Caco-2 (cell line): ENCODE results near the gene METTL15. TPM values are rescaled to one million over a fixed set of nuclear protein-coding genes. Genes with fewer than 3 reads are reported as not detected.

Experiments
- BruUV-seq: library from RNA; stranded (reverse); fragments of 400-500 nt; replicated peaks from 2 replicates; lab custom pipeline; 2021; lab: Mats Ljungman, UMichigan
- CTCF ChIA-PET: fragments of 300-600 bp; sonication (Branson Sonifier 250); formaldehyde crosslinking; loops from one replicate; lab custom pipeline; 2022; ENCODE audit warnings: antibody characterized with exemption; lab: Charles Lee
- POLR2A ChIA-PET: fragments of 300-600 bp; sonication (Branson Sonifier 250); formaldehyde crosslinking; loops from one replicate; lab custom pipeline; 2022; ENCODE audit warnings: antibody characterized with exemption; lab: Charles Lee
- DNase-seq, 2 experiments: peaks; one replicate each; pipeline versions ENCODE4 v3.0.0 to v3.0.0-alpha.2; 2020 to 2022
- H3K27me3 ChIP-seq: replicated peaks from 2 replicates; pipeline ENCODE4 v1.6.0; 2011; ENCODE audit warnings: low read length; ENCODE audit not compliant: control insufficient read depth, insufficient read depth
- H3K36me3 ChIP-seq: 2 replicates; pipeline ENCODE4 v1.5.1; 2011; ENCODE audit warnings: low read length; ENCODE audit not compliant: control insufficient read depth, insufficient read depth
- H3K4me1 ChIP-seq: fragments of 250-450 bp; sonication (Bioruptor Pico); 2 replicates; pipeline ENCODE4 v1.5.1; 2020; ENCODE audit warnings: mild to moderate bottlenecking
- H3K4me3 ChIP-seq: 2 replicates; pipeline ENCODE4 v1.5.1; 2011; ENCODE audit warnings: low read depth, mild to moderate bottlenecking, control low read depth, low read length
- H3K9me3 ChIP-seq: fragments of 250-450 bp; sonication (Bioruptor Pico); 2 replicates; pipeline ENCODE4 v1.5.1; 2020; ENCODE audit warnings: mild to moderate bottlenecking, moderate library complexity
- H3K27ac Mint-ChIP-seq: one replicate; pipeline ENCODE4 v1.8.0; 2022; ENCODE audit warnings: mixed read lengths; ENCODE audit not compliant: unreplicated experiment
- H3K27me3 Mint-ChIP-seq: one replicate; pipeline ENCODE4 v1.8.0; 2022; ENCODE audit warnings: mixed read lengths; ENCODE audit not compliant: insufficient read depth, unreplicated experiment
- H3K36me3 Mint-ChIP-seq: one replicate; pipeline ENCODE4 v1.8.0; 2022; ENCODE audit warnings: mild to moderate bottlenecking, mixed read lengths; ENCODE audit not compliant: insufficient read depth, unreplicated experiment
- H3K4me1 Mint-ChIP-seq: one replicate; pipeline ENCODE4 v1.8.0; 2022; ENCODE audit warnings: low read depth, mixed read lengths; ENCODE audit not compliant: unreplicated experiment
- H3K4me3 Mint-ChIP-seq: one replicate; pipeline ENCODE4 v1.8.0; 2022; ENCODE audit warnings: mild to moderate bottlenecking, moderate library complexity, mixed read lengths; ENCODE audit not compliant: unreplicated experiment
- H3K9me3 Mint-ChIP-seq: one replicate; pipeline ENCODE4 v1.8.0; 2022; ENCODE audit warnings: mixed read lengths; ENCODE audit not compliant: unreplicated experiment
- intact Hi-C: fragments of 100-400 bp; cut with micrococcal nuclease; formaldehyde crosslinking; loops from one replicate; pipeline ENCODE4 v1.10.0; 2022; ENCODE audit not compliant: unreplicated experiment
- total RNA-seq: library from RNA; stranded (reverse); gene quantifications from 2 replicates; pipeline ENCODE4 v1.2.3, GENCODE V29; 2022
- TF ChIP-seq, protein P1 (sequence below), 2 experiments: fragments of 200-600 bp in 1 of 2; IDR thresholded peaks; 1 replicate in 1 of 2; 2 replicates in 1 of 2; pipeline versions ENCODE4 v1.5.1 to v1.8.0; 2011 to 2022; ENCODE audit warnings: antibody characterized with exemption in 1 of 2, control low read depth in 1 of 2, inconsistent platforms in 1 of 2, low read depth in 1 of 2, low read length in 1 of 2, mild to moderate bottlenecking in 1 of 2, moderate library complexity in 1 of 2; ENCODE audit not compliant: insufficient read depth in 1 of 2, severe bottlenecking in 1 of 2, unreplicated experiment in 1 of 2

Gene METTL15
- total RNA-seq, 1 experiment from 2014 or later: 14.4 TPM

DNA sequence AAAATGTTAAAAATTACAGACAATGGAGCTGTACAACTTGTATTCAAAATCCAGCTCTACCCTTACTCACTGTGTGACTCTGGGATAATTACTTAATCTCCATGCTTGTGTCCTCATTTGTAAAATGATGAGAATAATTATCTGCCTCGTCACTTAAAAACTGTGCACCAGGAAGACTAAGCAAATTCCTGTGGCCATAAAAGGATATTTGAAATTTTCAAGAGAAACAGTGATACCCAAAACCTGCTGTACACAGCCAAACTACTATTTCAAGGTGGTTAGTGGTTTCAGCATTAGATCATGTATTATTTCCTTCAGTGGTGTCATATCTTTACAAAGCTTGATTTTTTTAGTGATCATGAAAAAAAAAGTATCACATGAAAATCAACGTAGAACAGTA is 136.9 kb downstream of the METTL15 start:
- Histone ChIP-seq H3K36me3 (no peaks in the 10 kb centered on the region), H3K27me3 (no peaks in the 10 kb centered on the region), H3K9me3 (no peaks in the 10 kb centered on the region), H3K4me1 (no peaks in the 10 kb centered on the region), H3K4me3 (no peak overlapping the region)
- H3K4me3 Mint-ChIP-seq: no peak overlapping the region
- no peak overlapping the region for H3K27ac Mint-ChIP-seq
- TF ChIP-seq, protein P1, sequence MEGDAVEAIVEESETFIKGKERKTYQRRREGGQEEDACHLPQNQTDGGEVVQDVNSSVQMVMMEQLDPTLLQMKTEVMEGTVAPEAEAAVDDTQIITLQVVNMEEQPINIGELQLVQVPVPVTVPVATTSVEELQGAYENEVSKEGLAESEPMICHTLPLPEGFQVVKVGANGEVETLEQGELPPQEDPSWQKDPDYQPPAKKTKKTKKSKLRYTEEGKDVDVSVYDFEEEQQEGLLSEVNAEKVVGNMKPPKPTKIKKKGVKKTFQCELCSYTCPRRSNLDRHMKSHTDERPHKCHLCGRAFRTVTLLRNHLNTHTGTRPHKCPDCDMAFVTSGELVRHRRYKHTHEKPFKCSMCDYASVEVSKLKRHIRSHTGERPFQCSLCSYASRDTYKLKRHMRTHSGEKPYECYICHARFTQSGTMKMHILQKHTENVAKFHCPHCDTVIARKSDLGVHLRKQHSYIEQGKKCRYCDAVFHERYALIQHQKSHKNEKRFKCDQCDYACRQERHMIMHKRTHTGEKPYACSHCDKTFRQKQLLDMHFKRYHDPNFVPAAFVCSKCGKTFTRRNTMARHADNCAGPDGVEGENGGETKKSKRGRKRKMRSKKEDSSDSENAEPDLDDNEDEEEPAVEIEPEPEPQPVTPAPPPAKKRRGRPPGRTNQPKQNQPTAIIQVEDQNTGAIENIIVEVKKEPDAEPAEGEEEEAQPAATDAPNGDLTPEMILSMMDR (IDR thresholded peaks at IDR 0.05; ENCODE audit: insufficient read depth in 1 of 2, low read depth in 1 of 2, low read length in 1 of 2, severe bottlenecking in 1 of 2, unreplicated experiment in 1 of 2): no peak
- H3K27me3 Mint-ChIP-seq: no peaks in the 10 kb centered on the region
- H3K9me3 Mint-ChIP-seq: no peaks in the 10 kb centered on the region
- no peaks in the 10 kb centered on the region for H3K36me3 Mint-ChIP-seq
- H3K4me1 Mint-ChIP-seq: no peaks in the 10 kb centered on the region
- intact Hi-C loops: no loop called here
- ChIA-PET POLR2A (no interaction called here), CTCF (interaction anchor here (0.5 kb wide), 1 partner anchor 483 kb away, joined by 3 read pairs; no protein-coding TSS in a partner anchor)
- BruUV-seq: no TSS peak
- DNase-seq: no peak

DNA sequence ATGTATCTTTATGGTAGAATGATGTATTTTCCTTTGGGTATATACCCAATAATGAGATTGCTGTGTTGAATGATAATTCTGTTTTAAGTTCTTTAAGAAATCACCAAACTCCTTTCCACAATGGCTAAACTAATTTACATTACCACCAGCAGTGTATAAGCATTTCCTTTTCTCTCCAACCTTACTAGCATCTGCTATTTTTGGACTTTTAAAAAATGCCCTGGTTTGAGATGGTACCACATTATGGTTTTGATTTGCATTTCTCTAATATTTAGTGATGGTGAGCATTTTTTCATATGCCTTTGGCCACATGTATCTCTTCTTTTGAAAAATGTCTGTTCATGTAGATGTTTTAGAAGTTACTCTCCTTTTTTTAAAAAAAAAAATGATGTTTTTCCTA is 142.0 kb downstream of the METTL15 start:
- no peak overlapping the region for H3K4me3 Mint-ChIP-seq
- no peak overlapping the region for H3K27ac Mint-ChIP-seq
- Histone ChIP-seq H3K4me1 (no peaks in the 10 kb centered on the region), H3K9me3 (no peaks in the 10 kb centered on the region), H3K4me3 (no peak overlapping the region), H3K36me3 (no peaks in the 10 kb centered on the region), H3K27me3 (no peaks in the 10 kb centered on the region)
- no peaks in the 10 kb centered on the region for H3K9me3 Mint-ChIP-seq
- no peaks in the 10 kb centered on the region for H3K4me1 Mint-ChIP-seq
- BruUV-seq: no TSS peak
- intact Hi-C loops: no loop called here
- CTCF ChIA-PET: no interaction called here
- TF ChIP-seq, protein P1 (IDR thresholded peaks at IDR 0.05; ENCODE audit: insufficient read depth in 1 of 2, low read depth in 1 of 2, low read length in 1 of 2, severe bottlenecking in 1 of 2, unreplicated experiment in 1 of 2): no peak
- H3K27me3 Mint-ChIP-seq: no peaks in the 10 kb centered on the region
- POLR2A ChIA-PET: no interaction called here
- DNase-seq: no peak
- H3K36me3 Mint-ChIP-seq: no peaks in the 10 kb centered on the region

DNA sequence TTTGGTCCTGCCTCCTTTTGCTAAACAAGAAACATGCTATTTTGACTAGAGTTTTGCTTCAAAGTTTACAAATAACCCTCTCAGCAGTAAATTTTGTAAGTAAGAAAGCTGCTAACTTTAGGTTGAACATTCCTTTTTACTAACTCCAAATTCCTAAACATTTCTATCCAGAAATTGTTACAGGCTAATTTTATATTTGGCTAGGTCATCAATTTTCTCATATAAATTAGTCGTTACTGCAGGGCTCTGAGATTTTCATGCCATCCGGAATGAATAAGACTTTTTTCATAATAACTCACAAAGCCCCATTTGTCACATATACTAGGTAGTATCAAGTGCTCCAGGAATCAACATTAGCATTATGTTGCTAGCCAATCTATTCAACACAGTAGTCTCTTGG is 143.1 kb downstream of the METTL15 start:
- no peak overlapping the region for H3K27ac Mint-ChIP-seq
- TF ChIP-seq, protein P1 (IDR thresholded peaks at IDR 0.05; ENCODE audit: insufficient read depth in 1 of 2, low read depth in 1 of 2, low read length in 1 of 2, severe bottlenecking in 1 of 2, unreplicated experiment in 1 of 2): no peak
- no peaks in the 10 kb centered on the region for H3K4me1 Mint-ChIP-seq

More for the DNA sequence above, 143.1 kb downstream of the METTL15 start:
- Mint-ChIP-seq H3K9me3 (no peaks in the 10 kb centered on the region), H3K4me3 (no peak overlapping the region), H3K27me3 (no peaks in the 10 kb centered on the region), H3K36me3 (no peaks in the 10 kb centered on the region)
- Histone ChIP-seq H3K27me3 (no peaks in the 10 kb centered on the region), H3K4me1 (no peaks in the 10 kb centered on the region), H3K9me3 (no peaks in the 10 kb centered on the region), H3K4me3 (no peak overlapping the region), H3K36me3 (no peaks in the 10 kb centered on the region)
- ChIA-PET POLR2A (no interaction called here), CTCF (no interaction called here)
- DNase-seq: no peak
- intact Hi-C loops: no loop called here
- no TSS peak for BruUV-seq
